Measurements from ENCODE around the gene PTH2R.

- TF ChIP-seq CTCF (conservative IDR thresholded peaks at IDR 0.05; ENCODE audit: low read depth, low read length) (no peak), MAZ (IDR thresholded peaks at IDR 0.05; ENCODE audit: borderline replicate concordance, low read depth, low read length) (no peak)
These were observed 47.6 kb upstream of the PTH2R start for GRCh38 chr2:208358758-208359631.

Data from IMR-90 (cell line).